Astrocyte of the spinal cord (primary cell): ENCODE data around the gene DPP10.

Experiments used
- DNase-seq: peaks from one replicate; pipeline ENCODE4 v3.0.0; 2011; ENCODE audit warnings: low read depth, low spot score
- H3K4me3 ChIP-seq: 2 replicates; pipeline ENCODE4 v1.5.1; 2011; ENCODE audit warnings: low read depth, mild to moderate bottlenecking, low read length, moderate library complexity
- in situ Hi-C: cut with HindIII; loops from 2 replicates; pipeline ENCODE4 v1.10.0; 2017; ENCODE audit warnings: low sequenced_read_pairs
- TF ChIP-seq, protein P1 (sequence below): IDR thresholded peaks from 2 replicates; pipeline ENCODE4 v1.5.1; 2012; ENCODE audit warnings: low read depth, mild to moderate bottlenecking, low read length, inconsistent platforms

DPP10 gene

DNA sequence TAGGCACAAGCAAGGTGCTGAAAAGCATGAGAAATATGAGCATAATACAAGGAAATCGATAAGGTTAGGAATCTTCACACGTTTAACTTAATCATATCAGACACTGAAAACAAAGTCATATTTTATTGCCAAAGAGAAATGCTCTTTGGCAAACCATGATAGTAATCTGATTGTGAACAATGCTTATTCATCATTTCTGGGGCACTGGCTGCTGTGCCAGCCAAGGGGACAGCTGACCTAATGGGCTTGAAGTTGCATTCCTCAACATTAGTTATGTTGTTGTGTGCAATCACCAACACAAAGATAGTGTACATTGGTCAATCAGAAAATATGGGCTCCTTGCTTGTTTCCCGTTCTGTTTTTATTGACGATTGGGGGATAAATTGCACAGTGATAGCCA lies 83.5 kb downstream of the DPP10 start:
- TF ChIP-seq, protein P1, sequence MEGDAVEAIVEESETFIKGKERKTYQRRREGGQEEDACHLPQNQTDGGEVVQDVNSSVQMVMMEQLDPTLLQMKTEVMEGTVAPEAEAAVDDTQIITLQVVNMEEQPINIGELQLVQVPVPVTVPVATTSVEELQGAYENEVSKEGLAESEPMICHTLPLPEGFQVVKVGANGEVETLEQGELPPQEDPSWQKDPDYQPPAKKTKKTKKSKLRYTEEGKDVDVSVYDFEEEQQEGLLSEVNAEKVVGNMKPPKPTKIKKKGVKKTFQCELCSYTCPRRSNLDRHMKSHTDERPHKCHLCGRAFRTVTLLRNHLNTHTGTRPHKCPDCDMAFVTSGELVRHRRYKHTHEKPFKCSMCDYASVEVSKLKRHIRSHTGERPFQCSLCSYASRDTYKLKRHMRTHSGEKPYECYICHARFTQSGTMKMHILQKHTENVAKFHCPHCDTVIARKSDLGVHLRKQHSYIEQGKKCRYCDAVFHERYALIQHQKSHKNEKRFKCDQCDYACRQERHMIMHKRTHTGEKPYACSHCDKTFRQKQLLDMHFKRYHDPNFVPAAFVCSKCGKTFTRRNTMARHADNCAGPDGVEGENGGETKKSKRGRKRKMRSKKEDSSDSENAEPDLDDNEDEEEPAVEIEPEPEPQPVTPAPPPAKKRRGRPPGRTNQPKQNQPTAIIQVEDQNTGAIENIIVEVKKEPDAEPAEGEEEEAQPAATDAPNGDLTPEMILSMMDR, result no peak
- in situ Hi-C loops, result no loop called here
- DNase-seq, result no peak

DNA sequence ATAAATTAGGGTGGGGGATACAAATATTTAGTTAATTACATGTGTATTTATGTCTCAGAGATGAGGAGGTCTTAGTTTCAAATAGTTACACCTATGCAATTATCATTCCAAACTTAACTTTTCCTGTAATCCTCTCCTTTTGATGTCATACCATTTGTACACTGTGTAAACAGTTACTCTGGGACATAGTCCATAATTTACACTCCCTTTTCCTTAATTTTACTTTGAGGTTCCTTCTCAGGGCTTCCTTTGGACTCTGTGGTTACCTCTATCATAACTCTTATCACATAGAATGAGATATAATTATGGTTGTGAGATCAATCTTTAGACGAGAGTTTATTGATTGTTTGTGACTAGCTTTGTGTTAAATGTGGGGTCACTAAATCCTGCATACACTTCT lies 84.4 kb downstream of the DPP10 start:
- no peak overlapping the region for H3K4me3 ChIP-seq
- DNase-seq, result no peak
- in situ Hi-C loops, result no loop called here
- TF ChIP-seq, protein P1, result no peak

More for the DNA sequence above, 83.5 kb downstream of the DPP10 start:
- no peak overlapping the region for H3K4me3 ChIP-seq

- TF ChIP-seq, protein P1, result no peak
- in situ Hi-C loops, result no loop called here
- DNase-seq, result no peak
- H3K4me3 ChIP-seq, result no peak overlapping the region
These were observed 85.0 kb downstream of the DPP10 start for GRCh38 chr2:114527330-114527983.

GRCh38 chr2:114534116-114535084 lies 92.0 kb downstream of the DPP10 start:
- TF ChIP-seq, protein P1, result no peak
- in situ Hi-C loops, result no loop called here

DNA sequence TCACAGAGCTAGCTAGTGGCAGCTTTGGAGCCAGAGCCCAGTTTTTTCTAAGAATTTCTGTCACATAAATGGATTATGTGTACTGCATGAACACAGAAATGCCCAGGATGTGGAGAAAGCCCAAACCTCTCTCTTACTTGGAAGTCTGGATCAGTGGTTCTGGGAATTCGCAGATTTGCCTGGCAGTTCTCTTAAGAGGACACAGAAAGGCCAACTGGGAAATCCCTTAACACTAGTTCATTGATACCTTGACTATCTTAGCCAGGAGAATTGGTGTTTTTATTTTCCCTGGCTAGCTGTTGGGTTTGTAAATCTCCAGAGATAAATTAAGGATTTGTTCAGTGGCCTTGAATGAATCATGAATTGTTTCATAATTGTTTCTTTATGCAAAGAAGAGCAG lies 95.3 kb downstream of the DPP10 start:
- no peak overlapping the region for H3K4me3 ChIP-seq
- in situ Hi-C loops, result no loop called here
- TF ChIP-seq, protein P1, result no peak
- no peak for DNase-seq

More at GRCh38 chr2:114534116-114535084, 92.0 kb downstream of the DPP10 start:
- no peak for DNase-seq
- H3K4me3 ChIP-seq, result no peak overlapping the region

DNA sequence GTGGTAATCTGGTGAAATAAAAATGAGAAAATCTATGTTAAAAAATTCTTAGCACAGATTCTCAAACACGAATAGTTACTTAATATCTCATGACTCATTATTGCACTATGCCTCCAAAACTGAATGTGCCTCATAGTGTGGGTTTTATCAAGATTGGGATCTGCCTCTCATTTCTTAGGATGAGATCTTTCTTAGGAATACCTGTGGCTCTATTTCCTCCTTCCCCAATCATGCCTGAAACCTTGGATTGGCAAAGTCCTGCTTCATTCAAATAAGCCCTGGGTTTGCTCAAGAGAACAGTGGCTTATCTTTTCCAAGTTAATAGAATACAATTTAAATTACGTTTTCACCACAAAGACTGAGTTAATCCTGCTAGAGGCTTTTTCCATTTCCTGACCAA lies 100.3 kb downstream of the DPP10 start:
- H3K4me3 ChIP-seq, result no peak overlapping the region
- no peak for DNase-seq
- in situ Hi-C loops, result no loop called here
- TF ChIP-seq, protein P1, result no peak
